Fibroblast of lung (primary cell): ENCODE data around the gene SEC23B.

Experiments used
- CTCF ChIP-seq, 2 donors: IDR thresholded peaks in 1 of 2; conservative IDR thresholded peaks in 1 of 2; 1 replicate in 1 of 2; 2 replicates in 1 of 2; pipeline ENCODE4 v1.5.1; 2011 to 2012; ENCODE audit warnings: low read length in 2 of 2, control low read depth in 1 of 2, inconsistent platforms in 1 of 2, low read depth in 1 of 2, mild to moderate bottlenecking in 1 of 2
- EZH2 ChIP-seq: IDR thresholded peaks from 2 replicates; pipeline ENCODE4 v1.5.1; 2012; ENCODE audit warnings: low read length, control low read depth, mild to moderate bottlenecking; ENCODE audit errors: missing control alignments

GRCh38 chr20:18496042-18496441, 11.7 kb upstream of the SEC23B start:
- TF ChIP-seq CTCF (conservative IDR thresholded peaks at IDR 0.05 in 1 of 2, IDR thresholded peaks at IDR 0.05 in 1 of 2; ENCODE audit: low read depth in 1 of 2, low read length in 2 of 2) (no peak), EZH2 (no peak)
